ENCODE results near the gene C17orf58. TPM values are rescaled to one million over a fixed set of nuclear protein-coding genes. Genes with fewer than 3 reads are reported as not detected.

The C17orf58 gene
- total RNA-seq, 2 donors from 2014 or later = 10.3 to 13.6 TPM

DNA sequence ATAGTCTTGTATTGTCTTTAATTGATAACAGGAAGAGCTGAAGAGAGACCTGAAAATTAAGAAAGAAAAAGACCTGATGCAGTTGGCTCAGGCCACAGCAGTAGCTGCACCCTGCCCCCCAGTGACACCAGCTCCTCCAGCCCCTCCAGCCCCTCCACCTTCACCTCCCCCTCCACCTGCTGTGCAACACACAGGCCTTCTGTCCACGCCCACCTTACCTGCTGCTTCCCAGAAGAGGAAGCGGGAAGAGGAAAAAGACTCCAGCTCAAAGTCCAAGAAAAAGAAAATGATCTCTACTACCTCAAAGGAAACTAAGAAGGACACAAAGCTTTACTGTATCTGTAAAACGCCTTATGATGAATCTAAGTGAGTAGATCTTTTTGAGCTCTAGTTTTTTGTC, 36.8 kb downstream of the C17orf58 start:
- H3K9me3 ChIP-seq = no peaks in the 10 kb centered on the region
- H3K4me3 ChIP-seq = no peak overlapping the region
- intact Hi-C loops (cut with DNase I) = no loop called here
- H3K9ac ChIP-seq (ENCODE audit: low read depth in 2 of 2, low read length in 2 of 2) = no peak overlapping the region
- no peaks in the 10 kb centered on the region for H3K27me3 ChIP-seq
- no peaks in the 10 kb centered on the region for H3K4me1 ChIP-seq
- peak overlapping the region; percentile 26 for H3K27ac ChIP-seq
- no peaks in the 10 kb centered on the region for H3K36me3 ChIP-seq
- peak; percentile 56 for DNase-seq
- TF ChIP-seq, protein P1, sequence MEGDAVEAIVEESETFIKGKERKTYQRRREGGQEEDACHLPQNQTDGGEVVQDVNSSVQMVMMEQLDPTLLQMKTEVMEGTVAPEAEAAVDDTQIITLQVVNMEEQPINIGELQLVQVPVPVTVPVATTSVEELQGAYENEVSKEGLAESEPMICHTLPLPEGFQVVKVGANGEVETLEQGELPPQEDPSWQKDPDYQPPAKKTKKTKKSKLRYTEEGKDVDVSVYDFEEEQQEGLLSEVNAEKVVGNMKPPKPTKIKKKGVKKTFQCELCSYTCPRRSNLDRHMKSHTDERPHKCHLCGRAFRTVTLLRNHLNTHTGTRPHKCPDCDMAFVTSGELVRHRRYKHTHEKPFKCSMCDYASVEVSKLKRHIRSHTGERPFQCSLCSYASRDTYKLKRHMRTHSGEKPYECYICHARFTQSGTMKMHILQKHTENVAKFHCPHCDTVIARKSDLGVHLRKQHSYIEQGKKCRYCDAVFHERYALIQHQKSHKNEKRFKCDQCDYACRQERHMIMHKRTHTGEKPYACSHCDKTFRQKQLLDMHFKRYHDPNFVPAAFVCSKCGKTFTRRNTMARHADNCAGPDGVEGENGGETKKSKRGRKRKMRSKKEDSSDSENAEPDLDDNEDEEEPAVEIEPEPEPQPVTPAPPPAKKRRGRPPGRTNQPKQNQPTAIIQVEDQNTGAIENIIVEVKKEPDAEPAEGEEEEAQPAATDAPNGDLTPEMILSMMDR (IDR thresholded peaks at IDR 0.05) = no peak

DNA sequence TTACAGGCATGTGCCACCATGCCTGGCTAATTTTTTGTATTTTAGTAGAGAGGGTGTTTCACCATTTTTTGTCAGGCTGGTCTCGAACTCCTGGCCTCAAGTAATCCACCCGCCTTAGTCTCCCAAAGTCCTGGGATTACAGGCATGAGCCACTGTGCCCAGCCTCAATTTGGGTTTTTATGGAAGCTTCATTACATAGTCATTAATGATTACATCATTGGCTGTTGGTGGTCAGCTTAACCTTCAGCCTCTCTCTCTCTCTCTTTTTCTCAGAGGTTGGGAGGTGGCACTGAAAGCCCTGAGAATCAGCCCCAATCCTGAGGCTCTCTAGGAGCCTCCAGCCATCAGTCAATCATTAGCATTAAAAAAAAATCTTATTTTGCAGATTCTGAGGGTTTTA, 45.3 kb downstream of the C17orf58 start:
- Histone ChIP-seq H3K36me3 (peaks cover 20% of the 10 kb centered on the region), H3K9me3 (no peaks in the 10 kb centered on the region), H3K27ac (no peak overlapping the region), H3K4me1 (no peaks in the 10 kb centered on the region), H3K27me3 (no peaks in the 10 kb centered on the region), H3K4me3 (no peak overlapping the region), H3K9ac (ENCODE audit: low read depth in 2 of 2, low read length in 2 of 2) (no peak overlapping the region)
- intact Hi-C loops (cut with DNase I) = no loop called here
- TF ChIP-seq, protein P1 (IDR thresholded peaks at IDR 0.05) = no peak
- no peak for DNase-seq

DNA sequence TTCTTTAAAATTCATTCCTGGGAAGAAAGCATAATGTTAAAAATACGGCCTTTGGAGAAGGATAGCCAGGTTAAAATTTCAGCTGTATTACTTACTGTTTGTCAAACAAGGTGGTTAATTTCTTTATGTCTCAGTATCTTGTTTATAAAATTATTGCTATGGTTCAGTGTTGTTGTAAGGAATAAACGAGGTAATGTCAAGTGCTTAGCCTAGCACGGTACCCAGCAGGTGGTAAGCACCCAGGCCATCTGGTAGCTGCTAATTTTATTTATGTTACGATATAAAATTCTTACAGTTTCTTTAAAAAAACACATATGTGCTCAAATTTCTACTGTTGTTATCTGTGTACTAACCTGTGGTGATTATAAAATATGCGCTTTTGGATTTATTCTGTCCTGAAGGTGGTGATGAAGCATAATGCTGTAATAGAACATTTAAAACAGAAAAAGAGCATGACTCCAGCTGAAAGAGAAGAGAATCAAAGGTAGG, 48.9 kb downstream of the C17orf58 start:
- no peak for DNase-seq
- Histone ChIP-seq H3K9me3 (no peaks in the 10 kb centered on the region), H3K9ac (ENCODE audit: low read depth in 2 of 2, low read length in 2 of 2) (no peak overlapping the region), H3K27me3 (no peaks in the 10 kb centered on the region), H3K4me1 (no peaks in the 10 kb centered on the region), H3K36me3 (peaks cover 27% of the 10 kb centered on the region), H3K27ac (no peak overlapping the region), H3K4me3 (no peak overlapping the region)
- TF ChIP-seq, protein P1 (IDR thresholded peaks at IDR 0.05) = no peak
- intact Hi-C loops (cut with DNase I) = no loop called here

DNA sequence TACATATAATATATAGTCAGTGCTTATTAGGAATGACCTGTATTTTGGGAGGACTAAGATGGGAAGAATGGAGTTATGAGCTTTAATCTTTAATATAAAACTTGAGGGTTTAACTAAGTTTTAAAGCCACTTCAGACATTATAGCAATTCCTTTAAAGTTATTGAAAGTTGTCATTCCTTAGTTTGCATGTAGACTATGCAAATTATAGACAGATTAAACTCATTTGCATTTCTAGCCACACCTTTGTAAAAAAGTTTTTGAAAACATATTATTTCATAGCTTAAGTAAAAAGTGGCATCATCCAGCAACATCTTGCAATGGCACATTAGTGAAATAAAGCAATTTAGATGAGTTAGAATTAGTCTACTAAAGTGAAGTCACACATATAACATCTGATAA, 49.8 kb downstream of the C17orf58 start:
- H3K9ac ChIP-seq (ENCODE audit: low read depth in 2 of 2, low read length in 2 of 2) = no peak overlapping the region
- TF ChIP-seq, protein P1 (IDR thresholded peaks at IDR 0.05) = no peak
- H3K4me1 ChIP-seq = no peaks in the 10 kb centered on the region
- no peak overlapping the region for H3K27ac ChIP-seq
- peaks cover 27% of the 10 kb centered on the region for H3K36me3 ChIP-seq
- H3K9me3 ChIP-seq = no peaks in the 10 kb centered on the region
- H3K4me3 ChIP-seq = no peak overlapping the region
- intact Hi-C loops (cut with DNase I) = no loop called here
- no peak for DNase-seq
- H3K27me3 ChIP-seq = no peaks in the 10 kb centered on the region

DNA sequence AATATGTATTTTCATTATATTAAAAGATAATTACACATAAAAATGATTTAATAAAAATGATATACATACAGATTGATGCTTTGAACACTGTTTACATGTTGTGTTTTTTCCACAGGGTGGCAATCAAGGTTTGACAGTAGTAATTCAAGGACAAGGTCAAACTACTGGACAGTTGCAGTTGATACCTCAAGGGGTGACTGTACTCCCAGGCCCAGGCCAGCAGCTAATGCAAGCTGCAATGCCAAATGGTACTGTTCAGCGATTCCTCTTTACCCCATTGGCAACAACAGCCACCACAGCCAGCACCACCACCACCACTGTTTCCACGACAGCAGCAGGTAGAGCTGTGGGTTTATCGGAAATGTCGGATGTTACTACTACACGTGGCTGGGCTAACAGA, 52.2 kb downstream of the C17orf58 start:
- Histone ChIP-seq H3K9ac (ENCODE audit: low read depth in 2 of 2, low read length in 2 of 2) (no peak overlapping the region), H3K36me3 (peaks cover 27% of the 10 kb centered on the region), H3K9me3 (no peaks in the 10 kb centered on the region), H3K27me3 (no peaks in the 10 kb centered on the region), H3K27ac (no peak overlapping the region), H3K4me3 (no peak overlapping the region), H3K4me1 (no peaks in the 10 kb centered on the region)
- TF ChIP-seq, protein P1 (IDR thresholded peaks at IDR 0.05) = no peak
- intact Hi-C loops (cut with DNase I) = no loop called here
- DNase-seq = no peak

Measured in colonic mucosa (tissue), 4 donors.